K562 (cell line): Measurements from ENCODE around the gene MEFV. TPM values are rescaled to one million over a fixed set of nuclear protein-coding genes. Genes with fewer than 3 reads are reported as not detected.

ENCODE experiments used
- BMI1 ChIP-seq: fragments of 150-350 bp; IDR thresholded peaks from 2 replicates; pipeline ENCODE4 v1.6.1; 2014; ENCODE audit warnings: low read length
- E2F4 ChIP-seq: sonication (generic); formaldehyde crosslinking; IDR thresholded peaks from 2 replicates; pipeline ENCODE4 v1.8.0; 2022; ENCODE audit warnings: mild to moderate bottlenecking, low read depth, missing genetic modification reagents
- HDGF ChIP-seq: fragments of 450-650 bp; IDR thresholded peaks from 2 replicates; pipeline ENCODE4 v1.6.1; 2016
- KDM1A ChIP-seq, 2 experiments: fragments of 450-650 bp; IDR thresholded peaks; 2 replicates each; pipeline ENCODE4 v1.6.1; 2016; ENCODE audit warnings: mild to moderate bottlenecking in 2 of 2
- MLLT1 ChIP-seq, 2 experiments: fragments of 450-650 bp; IDR thresholded peaks; 2 replicates each; pipeline ENCODE4 v1.6.1; 2016
- RBM17 ChIP-seq: fragments of 200-400 bp; formaldehyde crosslinking; IDR thresholded peaks from 2 replicates; pipeline ENCODE4 v1.6.1; 2017; ENCODE audit warnings: low read depth, mild to moderate bottlenecking, low read length, borderline replicate concordance
- TAF1 ChIP-seq: IDR thresholded peaks from 2 replicates; pipeline ENCODE4 v1.6.1; 2011; ENCODE audit warnings: mild to moderate bottlenecking, low read length, moderate library complexity; ENCODE audit not compliant: insufficient read depth, control insufficient read depth, severe bottlenecking; ENCODE audit errors: extremely low read depth
- polyA plus RNA-seq, 8 experiments: library from polyadenylated mRNA; depleted of rRNA in 4 of 8; stranded (reverse) in 5 of 8; unstranded in 3 of 8; fragments of >200 nt; fragmentation: Nextera tagmentation in 2 of 8; fragmentation: Illumina TruSeq in 1 of 8; extraction: Ambion mirVana in 2 of 8; extraction: Trizol in 1 of 8; gene quantifications; 2 replicates each; pipeline versions ENCODE4 v1.2.1 to v1.2.3, GENCODE V29; 2011 to 2014; ENCODE audit warnings: inconsistent platforms in 1 of 8, missing spikeins in 1 of 8
- total RNA-seq, 7 experiments: library from RNA; depleted of rRNA in 6 of 7; stranded (reverse); fragments of >200 nt in 6 of 7; fragmentation: Illumina TruSeq in 2 of 7; extraction: Trizol in 2 of 7; gene quantifications; 2 replicates each; pipeline versions ENCODE4 v1.2.1 to v1.2.3, GENCODE V29; 2011 to 2021; ENCODE audit warnings: low replicate concordance in 1 of 7
- TF ChIP-seq, protein P1 (sequence below): sonication (generic); formaldehyde crosslinking; IDR thresholded peaks from 2 replicates; pipeline ENCODE4 v1.8.0; 2023; ENCODE audit warnings: mild to moderate bottlenecking, missing genetic modification reagents
- TF ChIP-seq, protein P2 (sequence below), 2 experiments: fragments of 450-650 bp; IDR thresholded peaks; 2 replicates each; pipeline ENCODE4 v1.6.1; 2016; ENCODE audit warnings: mild to moderate bottlenecking in 2 of 2, borderline replicate concordance in 1 of 2, low read depth in 1 of 2, moderate library complexity in 1 of 2

Gene MEFV
- total and polyA plus RNA-seq, 9 of the 15 experiments (the other 6 are each of a cell fraction or from before 2014, with no cell fraction given): 0.14 TPM; not detected in 8

- TF ChIP-seq, protein P1, sequence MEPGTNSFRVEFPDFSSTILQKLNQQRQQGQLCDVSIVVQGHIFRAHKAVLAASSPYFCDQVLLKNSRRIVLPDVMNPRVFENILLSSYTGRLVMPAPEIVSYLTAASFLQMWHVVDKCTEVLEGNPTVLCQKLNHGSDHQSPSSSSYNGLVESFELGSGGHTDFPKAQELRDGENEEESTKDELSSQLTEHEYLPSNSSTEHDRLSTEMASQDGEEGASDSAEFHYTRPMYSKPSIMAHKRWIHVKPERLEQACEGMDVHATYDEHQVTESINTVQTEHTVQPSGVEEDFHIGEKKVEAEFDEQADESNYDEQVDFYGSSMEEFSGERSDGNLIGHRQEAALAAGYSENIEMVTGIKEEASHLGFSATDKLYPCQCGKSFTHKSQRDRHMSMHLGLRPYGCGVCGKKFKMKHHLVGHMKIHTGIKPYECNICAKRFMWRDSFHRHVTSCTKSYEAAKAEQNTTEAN (CRISPR knock-in tag): peak; percentile 87; the same call in 1 of the 2 replicates
- TF ChIP-seq, protein P2, sequence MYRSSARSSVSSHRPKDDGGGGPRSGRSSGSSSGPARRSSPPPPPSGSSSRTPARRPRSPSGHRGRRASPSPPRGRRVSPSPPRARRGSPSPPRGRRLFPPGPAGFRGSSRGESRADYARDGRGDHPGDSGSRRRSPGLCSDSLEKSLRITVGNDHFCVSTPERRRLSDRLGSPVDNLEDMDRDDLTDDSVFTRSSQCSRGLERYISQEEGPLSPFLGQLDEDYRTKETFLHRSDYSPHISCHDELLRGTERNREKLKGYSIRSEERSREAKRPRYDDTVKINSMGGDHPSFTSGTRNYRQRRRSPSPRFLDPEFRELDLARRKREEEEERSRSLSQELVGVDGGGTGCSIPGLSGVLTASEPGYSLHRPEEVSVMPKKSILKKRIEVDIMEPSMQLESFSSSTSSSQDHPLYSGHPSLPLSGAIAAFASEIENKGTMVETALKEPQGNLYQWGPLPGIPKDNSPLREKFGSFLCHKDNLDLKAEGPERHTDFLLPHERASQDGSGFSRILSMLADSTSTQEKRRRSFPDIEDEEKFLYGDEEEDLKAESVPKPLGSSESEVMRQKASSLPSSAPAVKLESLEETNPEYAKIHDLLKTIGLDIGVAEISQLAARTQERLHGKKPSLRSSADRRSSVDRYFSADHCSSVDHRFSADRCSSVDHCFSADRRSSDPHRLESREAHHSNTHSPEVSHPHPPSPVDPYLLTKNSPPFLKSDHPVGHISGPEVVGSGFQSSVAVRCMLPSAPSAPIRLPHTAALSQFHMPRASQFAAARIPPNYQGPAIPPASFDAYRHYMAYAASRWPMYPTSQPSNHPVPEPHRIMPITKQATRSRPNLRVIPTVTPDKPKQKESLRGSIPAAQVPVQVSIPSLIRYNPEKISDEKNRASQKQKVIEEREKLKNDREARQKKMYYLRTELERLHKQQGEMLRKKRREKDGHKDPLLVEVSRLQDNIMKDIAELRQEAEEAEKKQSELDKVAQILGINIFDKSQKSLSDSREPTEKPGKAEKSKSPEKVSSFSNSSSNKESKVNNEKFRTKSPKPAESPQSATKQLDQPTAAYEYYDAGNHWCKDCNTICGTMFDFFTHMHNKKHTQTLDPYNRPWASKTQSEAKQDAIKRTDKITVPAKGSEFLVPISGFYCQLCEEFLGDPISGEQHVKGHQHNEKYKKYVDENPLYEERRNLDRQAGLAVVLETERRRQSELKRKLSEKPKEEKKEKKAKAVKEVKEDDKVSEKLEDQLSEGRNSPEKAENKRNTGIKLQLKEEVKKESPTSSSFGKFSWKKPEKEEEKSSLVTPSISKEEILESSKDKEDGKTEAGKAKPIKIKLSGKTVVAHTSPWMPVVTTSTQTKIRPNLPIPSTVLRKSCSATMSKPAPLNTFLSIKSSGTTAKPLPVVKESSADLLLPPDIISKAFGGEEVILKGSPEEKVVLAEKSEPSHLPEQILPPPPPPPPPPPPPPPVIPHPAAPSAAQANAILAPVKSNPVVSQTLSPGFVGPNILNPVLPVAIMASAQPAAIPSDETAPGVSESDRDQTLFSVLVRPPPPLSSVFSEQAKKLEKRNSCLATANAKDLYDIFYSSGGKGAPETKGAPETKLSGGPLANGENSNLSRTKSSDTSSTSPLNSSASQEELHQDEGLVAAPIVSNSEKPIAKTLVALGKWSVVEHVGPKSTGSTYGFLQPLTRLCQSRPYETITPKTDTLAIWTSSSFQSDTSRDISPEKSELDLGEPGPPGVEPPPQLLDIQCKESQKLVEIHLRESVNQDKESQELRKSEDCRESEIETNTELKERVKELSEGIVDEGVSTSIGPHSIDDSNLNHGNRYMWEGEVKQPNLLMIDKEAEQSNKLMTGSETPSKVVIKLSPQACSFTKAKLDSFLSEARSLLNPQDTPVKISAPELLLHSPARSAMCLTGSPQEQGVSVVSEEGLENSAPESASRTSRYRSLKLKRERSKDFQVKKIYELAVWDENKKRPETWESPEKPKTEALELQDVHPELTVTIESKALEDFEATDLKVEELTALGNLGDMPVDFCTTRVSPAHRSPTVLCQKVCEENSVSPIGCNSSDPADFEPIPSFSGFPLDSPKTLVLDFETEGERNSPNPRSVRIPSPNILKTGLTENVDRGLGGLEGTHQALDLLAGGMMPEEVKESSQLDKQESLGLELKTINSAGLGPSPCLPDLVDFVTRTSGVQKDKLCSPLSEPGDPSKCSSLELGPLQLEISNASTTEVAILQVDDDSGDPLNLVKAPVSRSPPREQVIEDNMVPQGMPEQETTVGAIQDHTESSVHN (IDR thresholded peaks at IDR 0.05; ENCODE audit: borderline replicate concordance in 1 of 2, low read depth in 1 of 2): no peak
- TF ChIP-seq HDGF: no peak
- no peak for TF ChIP-seq RBM17
- peak; percentile 14; the same call in 1 of the 2 replicates for TF ChIP-seq E2F4
- TF ChIP-seq KDM1A (IDR thresholded peaks at IDR 0.05): no peak
- peak; percentile 40 for TF ChIP-seq TAF1
- TF ChIP-seq MLLT1 (IDR thresholded peaks at IDR 0.05): no peak
- no peak for TF ChIP-seq BMI1
These were observed 8.0 kb upstream of the MEFV start (continued) for GRCh38 chr16:3264137-3265036.
